Lower leg skin (tissue), 3 donors: Measurements from ENCODE around the gene PDLIM4.

Source experiments
- POLR2A ChIP-seq, 2 donors: fragments of 450-650 bp; IDR thresholded peaks; one replicate each; pipeline ENCODE4 v1.6.1; 2016 to 2017; ENCODE audit warnings: antibody characterized with exemption in 2 of 2, mild to moderate bottlenecking in 1 of 2, moderate library complexity in 1 of 2
- TF ChIP-seq, protein P1 (sequence below), 3 donors: fragments of 450-650 bp; IDR thresholded peaks; one replicate each; pipeline ENCODE4 v1.5.1; 2016; ENCODE audit warnings: antibody characterized with exemption in 3 of 3, mild to moderate bottlenecking in 3 of 3, moderate library complexity in 2 of 3

DNA sequence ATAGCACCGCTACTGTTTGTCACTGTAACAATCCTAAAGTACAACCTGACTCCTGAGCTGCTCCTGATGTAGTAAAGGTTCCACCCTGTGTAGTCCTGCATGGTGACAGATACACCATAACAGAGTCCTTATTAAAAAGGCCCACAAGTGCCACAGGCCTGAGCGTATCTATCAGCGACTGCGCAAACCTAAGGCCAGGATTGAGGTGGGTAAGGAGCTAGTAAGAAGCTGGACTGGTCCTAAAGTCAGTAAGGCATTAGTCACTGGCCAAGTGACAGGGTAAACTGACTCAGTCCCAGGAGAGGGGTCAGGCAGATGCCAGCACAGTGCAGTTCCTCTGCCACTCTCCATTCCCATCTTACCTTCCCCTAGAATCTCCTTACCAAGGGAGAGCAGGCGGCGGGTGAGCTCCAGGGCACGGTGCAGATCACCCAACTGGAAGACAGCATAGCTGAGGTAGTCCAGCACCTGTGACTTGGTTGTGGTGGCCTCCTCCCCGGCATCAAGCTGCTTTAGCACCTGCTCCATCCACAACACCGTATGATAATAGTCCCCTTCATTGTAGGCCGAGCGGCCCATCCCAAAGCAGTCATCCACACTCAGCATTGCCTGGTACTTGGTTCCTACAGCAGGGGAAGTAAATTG lies 47.5 kb upstream of the PDLIM4 start:
- TF ChIP-seq, protein P1, sequence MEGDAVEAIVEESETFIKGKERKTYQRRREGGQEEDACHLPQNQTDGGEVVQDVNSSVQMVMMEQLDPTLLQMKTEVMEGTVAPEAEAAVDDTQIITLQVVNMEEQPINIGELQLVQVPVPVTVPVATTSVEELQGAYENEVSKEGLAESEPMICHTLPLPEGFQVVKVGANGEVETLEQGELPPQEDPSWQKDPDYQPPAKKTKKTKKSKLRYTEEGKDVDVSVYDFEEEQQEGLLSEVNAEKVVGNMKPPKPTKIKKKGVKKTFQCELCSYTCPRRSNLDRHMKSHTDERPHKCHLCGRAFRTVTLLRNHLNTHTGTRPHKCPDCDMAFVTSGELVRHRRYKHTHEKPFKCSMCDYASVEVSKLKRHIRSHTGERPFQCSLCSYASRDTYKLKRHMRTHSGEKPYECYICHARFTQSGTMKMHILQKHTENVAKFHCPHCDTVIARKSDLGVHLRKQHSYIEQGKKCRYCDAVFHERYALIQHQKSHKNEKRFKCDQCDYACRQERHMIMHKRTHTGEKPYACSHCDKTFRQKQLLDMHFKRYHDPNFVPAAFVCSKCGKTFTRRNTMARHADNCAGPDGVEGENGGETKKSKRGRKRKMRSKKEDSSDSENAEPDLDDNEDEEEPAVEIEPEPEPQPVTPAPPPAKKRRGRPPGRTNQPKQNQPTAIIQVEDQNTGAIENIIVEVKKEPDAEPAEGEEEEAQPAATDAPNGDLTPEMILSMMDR (IDR thresholded peaks at IDR 0.05): no peak
- TF ChIP-seq POLR2A (IDR thresholded peaks at IDR 0.05): no peak
